Subcutaneous abdominal adipose tissue (tissue), 5 donors: ENCODE results near the gene ITGAV.

Source experiments
- H3K27ac ChIP-seq: one replicate; pipeline ENCODE4 v1.7.0; 2013; ENCODE audit warnings: low read depth, mild to moderate bottlenecking, inconsistent platforms, low read length, moderate library complexity
- H3K27me3 ChIP-seq, 5 donors: one replicate each; pipeline ENCODE4 v1.7.0; 2013; ENCODE audit warnings: low read length in 5 of 5, inconsistent platforms in 1 of 5; ENCODE audit not compliant: control insufficient read depth in 5 of 5, insufficient read depth in 4 of 5
- H3K36me3 ChIP-seq, 5 donors: one replicate each; pipeline ENCODE4 v1.7.0; 2013; ENCODE audit warnings: low read length in 5 of 5; ENCODE audit not compliant: control insufficient read depth in 5 of 5, insufficient read depth in 5 of 5
- H3K4me1 ChIP-seq, 5 donors: one replicate each; pipeline ENCODE4 v1.7.0; 2013; ENCODE audit warnings: low read length in 5 of 5, mild to moderate bottlenecking in 3 of 5, moderate library complexity in 1 of 5; ENCODE audit not compliant: control insufficient read depth in 5 of 5, insufficient read depth in 5 of 5
- H3K4me3 ChIP-seq, 5 donors: one replicate each; pipeline ENCODE4 v1.7.0; 2013; ENCODE audit warnings: low read length in 5 of 5, low read depth in 1 of 5
- H3K9ac ChIP-seq, 5 donors: one replicate each; pipeline ENCODE4 v1.7.0; 2013; ENCODE audit warnings: low read length in 5 of 5, mild to moderate bottlenecking in 4 of 5, moderate library complexity in 3 of 5
- H3K9me3 ChIP-seq, 5 donors: one replicate each; pipeline ENCODE4 v1.7.0; 2013; ENCODE audit warnings: low read length in 5 of 5; ENCODE audit not compliant: control insufficient read depth in 5 of 5
- donor health status: healthy.
- donor health status: healthy.
- donor health status: healthy.
- donor health status: healthy.
- donor health status: healthy.

Gene ITGAV

DNA sequence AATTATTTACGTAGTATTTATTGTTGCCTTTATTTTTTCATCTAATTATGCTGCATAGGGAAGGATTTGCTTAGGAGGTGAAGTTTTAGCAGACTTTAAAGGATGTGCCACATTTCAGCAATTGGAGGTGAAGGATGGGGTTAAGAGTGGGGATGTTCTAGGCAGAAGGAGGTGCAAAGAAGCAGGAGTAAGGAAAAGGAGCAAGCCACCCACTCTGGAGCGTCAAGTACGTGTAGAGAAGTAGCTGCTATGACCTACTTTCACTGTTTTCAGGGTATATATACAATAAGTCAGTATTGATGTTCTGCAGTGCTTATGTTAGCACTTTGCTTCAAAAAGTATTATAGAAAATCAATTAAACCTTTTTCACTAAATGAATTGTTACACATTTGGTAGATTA lies 34.4 kb downstream of the ITGAV start:
- H3K9ac ChIP-seq, result no peak overlapping the region
- H3K9me3 ChIP-seq, result no peaks in the 10 kb centered on the region
- H3K4me1 ChIP-seq, result peaks cover 0 to 6% (median 0%) of the 10 kb centered on the region in 5 donors
- H3K4me3 ChIP-seq, result no peak overlapping the region
- no peaks in the 10 kb centered on the region for H3K27me3 ChIP-seq
- no peak overlapping the region for H3K27ac ChIP-seq
- H3K36me3 ChIP-seq, result peaks cover 10 to 46% (median 15%) of the 10 kb centered on the region in 5 donors

DNA sequence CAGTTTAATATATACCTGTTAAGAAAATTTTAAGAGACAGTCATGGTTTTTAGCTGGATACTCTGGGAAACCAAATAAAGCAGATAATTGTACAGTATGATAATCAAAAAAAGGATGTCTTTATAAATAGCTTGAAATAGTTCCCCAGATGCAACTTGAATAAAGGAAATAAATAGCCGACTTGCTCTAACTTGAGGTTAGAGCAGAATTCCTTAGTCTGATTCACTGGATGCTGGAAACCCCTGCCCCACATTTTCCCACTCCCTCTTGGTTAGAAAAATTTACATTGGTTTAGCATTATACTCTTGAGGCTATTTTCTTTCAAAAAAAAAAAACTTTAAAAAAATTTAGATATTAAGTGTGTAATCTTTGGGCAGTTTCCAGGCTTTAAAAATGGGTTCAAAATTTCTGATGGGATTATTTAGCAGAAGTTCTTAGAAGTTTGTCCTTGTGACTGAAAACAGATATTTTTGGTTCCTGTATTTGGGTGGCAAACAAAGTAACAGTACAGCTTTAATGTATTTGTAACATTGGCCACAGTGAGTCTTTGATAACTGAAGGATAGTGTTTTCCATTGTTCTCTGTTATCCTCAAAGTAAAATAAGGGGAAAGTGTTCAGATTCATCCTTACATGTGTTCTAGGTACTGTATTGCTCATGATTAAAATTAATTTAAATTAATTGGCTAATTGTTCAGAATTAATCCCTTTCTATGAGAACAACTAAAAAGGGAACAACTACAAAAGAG lies 39.6 kb downstream of the ITGAV start:
- no peaks in the 10 kb centered on the region for H3K9me3 ChIP-seq

DNA sequence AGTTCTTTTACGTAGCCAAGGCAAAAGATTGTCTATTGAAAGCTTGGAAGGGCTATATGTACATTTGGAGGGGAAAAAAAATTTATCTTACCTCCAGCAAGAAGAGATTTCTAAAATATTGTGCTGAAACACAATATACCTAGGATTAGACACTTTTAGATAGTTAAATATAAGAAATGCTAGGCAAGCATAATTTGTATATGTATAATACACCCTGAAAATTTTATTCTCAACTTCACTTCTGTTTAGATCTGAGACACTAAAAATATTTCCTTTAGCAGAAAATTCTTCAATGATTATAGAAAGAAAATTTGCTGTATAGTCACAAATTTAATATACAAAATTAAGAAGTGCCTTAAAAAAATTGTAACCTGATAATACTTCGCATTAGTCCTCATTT lies 42.6 kb downstream of the ITGAV start:
- Histone ChIP-seq H3K4me3 (no peak overlapping the region), H3K4me1 (peaks cover 0 to 6% (median 0%) of the 10 kb centered on the region in 5 donors)

More for the DNA sequence above, 39.6 kb downstream of the ITGAV start:
- Histone ChIP-seq H3K36me3 (peaks cover 0 to 30% (median 2%) of the 10 kb centered on the region in 5 donors), H3K4me1 (peaks cover 0 to 6% (median 0%) of the 10 kb centered on the region in 5 donors), H3K27me3 (no peaks in the 10 kb centered on the region), H3K4me3 (no peak overlapping the region), H3K9ac (no peak overlapping the region), H3K27ac (no peak overlapping the region)

DNA sequence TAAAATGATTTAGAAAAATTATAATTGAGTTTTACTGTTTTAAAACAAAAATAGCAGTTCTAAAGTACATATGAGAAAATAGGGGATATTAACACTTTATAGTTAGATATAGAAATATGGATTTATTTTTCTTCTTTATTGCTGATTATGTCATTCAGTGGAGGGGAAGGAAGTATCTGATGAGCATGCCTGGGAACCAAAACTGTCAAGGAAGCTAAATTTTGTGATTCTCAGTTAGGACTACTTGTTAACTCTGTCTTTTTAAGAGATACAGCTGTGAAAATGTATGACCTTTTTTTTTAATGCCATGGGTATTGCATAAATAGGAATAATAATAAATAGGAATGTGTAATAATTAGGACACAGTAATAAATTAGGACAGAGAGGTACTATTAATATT lies 44.8 kb downstream of the ITGAV start:
- H3K36me3 ChIP-seq, result peaks cover 6 to 21% (median 8%) of the 10 kb centered on the region in 5 donors
- no peaks in the 10 kb centered on the region for H3K9me3 ChIP-seq
- H3K9ac ChIP-seq, result no peak overlapping the region
- H3K4me3 ChIP-seq, result no peak overlapping the region
- no peak overlapping the region for H3K27ac ChIP-seq
- H3K27me3 ChIP-seq, result no peaks in the 10 kb centered on the region
- peaks cover 0 to 3% (median 0%) of the 10 kb centered on the region in 5 donors for H3K4me1 ChIP-seq

More for the DNA sequence above, 42.6 kb downstream of the ITGAV start:
- H3K36me3 ChIP-seq, result peaks cover 0 to 14% (median 1%) of the 10 kb centered on the region in 5 donors
- no peak overlapping the region for H3K9ac ChIP-seq
- no peaks in the 10 kb centered on the region for H3K9me3 ChIP-seq
- no peak overlapping the region for H3K27ac ChIP-seq
- no peaks in the 10 kb centered on the region for H3K27me3 ChIP-seq

DNA sequence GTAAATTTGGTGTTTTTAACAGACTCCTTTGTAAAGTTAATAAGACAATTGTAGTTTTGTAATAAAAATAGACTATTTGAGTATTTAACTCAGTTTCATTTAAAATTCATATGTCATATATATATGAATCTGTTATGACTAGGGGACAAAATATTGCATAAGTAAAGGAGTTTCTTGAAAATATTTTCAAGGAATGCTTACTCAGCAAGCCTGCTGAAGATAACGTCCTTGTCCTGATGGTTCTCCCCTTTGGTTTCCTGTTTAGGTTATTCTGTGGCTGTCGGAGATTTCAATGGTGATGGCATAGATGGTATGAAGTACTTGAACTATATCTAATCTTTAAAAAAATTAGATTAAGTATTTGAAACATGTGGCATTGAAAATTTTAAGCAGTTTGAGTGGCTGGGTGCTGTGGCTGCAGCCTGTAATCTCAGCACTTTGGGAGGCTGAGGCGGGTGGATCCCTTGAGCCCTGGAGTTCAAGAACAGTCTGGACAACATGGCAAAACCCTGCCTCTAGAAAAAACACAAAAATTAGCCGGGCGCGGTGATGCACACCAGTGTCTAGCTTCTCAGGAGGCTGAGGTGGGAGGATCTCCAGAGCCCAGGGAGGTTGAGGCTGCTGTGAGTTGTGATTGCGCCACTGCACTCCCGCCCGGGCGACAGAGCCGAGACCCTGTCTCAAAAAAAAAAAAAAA lies 47.1 kb downstream of the ITGAV start:
- Histone ChIP-seq H3K9me3 (no peaks in the 10 kb centered on the region), H3K4me1 (peaks cover 0 to 3% (median 0%) of the 10 kb centered on the region in 5 donors), H3K4me3 (no peak overlapping the region), H3K27me3 (no peaks in the 10 kb centered on the region), H3K36me3 (peaks cover 15 to 34% (median 22%) of the 10 kb centered on the region in 5 donors), H3K27ac (no peak overlapping the region), H3K9ac (no peak overlapping the region)

DNA sequence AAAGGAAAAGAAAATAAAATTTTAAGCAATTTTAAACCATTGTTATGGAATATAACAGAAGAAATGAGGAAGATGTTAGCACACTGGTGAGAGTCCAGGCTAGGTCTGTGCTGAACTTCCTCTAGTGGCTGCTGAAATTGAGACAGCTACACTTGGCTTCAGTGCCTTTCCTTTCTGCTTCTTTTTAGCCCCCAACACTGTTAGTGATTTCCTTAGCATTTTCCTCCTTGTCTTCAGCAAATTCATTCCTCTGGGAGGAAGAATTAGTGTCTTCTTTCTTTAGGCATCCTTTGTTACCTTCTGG lies 47.6 kb downstream of the ITGAV start:
- H3K27me3 ChIP-seq, result no peaks in the 10 kb centered on the region
- no peak overlapping the region for H3K27ac ChIP-seq
- H3K9me3 ChIP-seq, result no peaks in the 10 kb centered on the region
- H3K9ac ChIP-seq, result no peak overlapping the region
- peaks cover 0 to 3% (median 0%) of the 10 kb centered on the region in 5 donors for H3K4me1 ChIP-seq
- H3K4me3 ChIP-seq, result no peak overlapping the region
- peaks cover 16 to 34% (median 22%) of the 10 kb centered on the region in 5 donors for H3K36me3 ChIP-seq

DNA sequence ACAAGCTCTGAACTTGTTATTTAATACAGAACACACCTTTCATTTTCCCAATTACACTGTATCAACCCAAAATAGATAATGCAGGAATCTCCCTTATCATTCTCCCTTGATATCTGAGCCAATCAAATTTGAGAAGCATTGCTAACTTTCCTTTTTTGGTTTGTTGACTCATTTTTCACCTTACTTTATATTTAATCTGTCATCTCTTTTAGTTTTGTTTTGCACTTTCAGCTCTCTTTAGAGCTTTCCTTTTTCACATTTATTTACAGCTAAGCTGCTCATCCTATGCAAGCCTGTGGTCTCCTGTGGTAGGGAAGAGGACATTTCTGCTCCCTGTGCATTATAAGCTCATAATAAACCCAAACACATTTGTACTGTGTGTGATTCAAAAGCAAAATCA lies 50.1 kb downstream of the ITGAV start:
- H3K27me3 ChIP-seq, result no peaks in the 10 kb centered on the region
- no peaks in the 10 kb centered on the region for H3K9me3 ChIP-seq
- no peak overlapping the region for H3K9ac ChIP-seq
- H3K4me1 ChIP-seq, result peaks cover 0 to 3% (median 0%) of the 10 kb centered on the region in 5 donors
- no peak overlapping the region for H3K27ac ChIP-seq
- no peak overlapping the region for H3K4me3 ChIP-seq
- peaks cover 25 to 52% (median 34%) of the 10 kb centered on the region in 5 donors for H3K36me3 ChIP-seq

DNA sequence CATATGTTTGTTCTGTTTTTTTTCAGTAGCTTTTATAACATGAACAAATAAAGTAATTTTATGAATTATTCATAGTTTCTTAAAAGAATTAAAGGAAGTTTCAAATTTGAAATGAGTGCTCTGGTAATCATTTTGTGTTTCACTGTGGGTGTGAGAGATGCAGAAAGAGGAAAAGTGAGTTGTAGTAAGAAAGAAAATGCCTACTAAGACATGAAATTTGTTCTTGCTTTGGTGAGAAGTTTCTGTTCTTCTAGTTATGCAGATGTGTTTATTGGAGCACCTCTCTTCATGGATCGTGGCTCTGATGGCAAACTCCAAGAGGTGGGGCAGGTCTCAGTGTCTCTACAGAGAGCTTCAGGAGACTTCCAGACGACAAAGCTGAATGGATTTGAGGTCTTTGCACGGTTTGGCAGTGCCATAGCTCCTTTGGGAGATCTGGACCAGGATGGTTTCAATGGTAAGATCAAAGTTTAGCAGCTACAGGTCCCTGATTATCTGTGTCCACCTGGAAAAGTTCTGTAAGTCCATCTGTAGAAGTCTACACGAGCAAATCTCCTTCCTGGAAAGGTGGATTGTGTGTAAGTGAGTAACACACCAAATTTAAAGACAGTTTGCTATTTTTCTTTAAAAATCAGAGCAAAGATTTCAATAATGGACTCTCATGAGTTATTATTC lies 51.4 kb downstream of the ITGAV start:
- Histone ChIP-seq H3K27me3 (no peaks in the 10 kb centered on the region), H3K4me1 (peaks cover 0 to 3% (median 0%) of the 10 kb centered on the region in 5 donors), H3K9me3 (no peaks in the 10 kb centered on the region), H3K9ac (no peak overlapping the region), H3K27ac (no peak overlapping the region), H3K4me3 (no peak overlapping the region), H3K36me3 (peaks cover 25 to 52% (median 36%) of the 10 kb centered on the region in 5 donors)

DNA sequence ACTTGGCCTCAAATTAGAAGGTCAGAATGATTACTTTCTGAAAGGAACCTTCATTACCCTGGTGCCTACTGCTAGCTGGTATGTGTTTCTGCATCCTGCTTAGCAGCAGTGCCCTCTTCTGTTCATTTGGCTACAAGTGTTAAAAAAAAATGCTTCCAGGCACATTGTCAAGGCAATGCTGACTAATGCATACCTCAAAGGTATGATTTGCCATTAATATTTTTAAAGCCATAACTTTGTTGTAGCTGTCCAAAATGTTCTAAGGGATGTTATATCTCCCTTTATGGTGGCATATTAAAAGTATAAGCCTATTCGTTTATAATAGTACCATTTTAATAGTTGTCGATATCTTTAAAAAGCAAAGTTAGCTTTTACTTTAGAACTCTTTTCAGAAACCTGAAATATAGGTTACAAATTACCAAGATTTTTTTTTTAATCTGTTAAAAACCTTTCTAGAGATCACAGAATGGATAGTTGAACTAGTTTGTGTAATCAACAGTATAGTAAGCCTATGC lies 52.0 kb downstream of the ITGAV start:
- Histone ChIP-seq H3K4me3 (no peak overlapping the region), H3K9me3 (no peaks in the 10 kb centered on the region), H3K36me3 (peaks cover 25 to 54% (median 36%) of the 10 kb centered on the region in 5 donors), H3K27ac (no peak overlapping the region), H3K27me3 (no peaks in the 10 kb centered on the region), H3K9ac (no peak overlapping the region), H3K4me1 (peaks cover 0 to 3% (median 0%) of the 10 kb centered on the region in 5 donors)

DNA sequence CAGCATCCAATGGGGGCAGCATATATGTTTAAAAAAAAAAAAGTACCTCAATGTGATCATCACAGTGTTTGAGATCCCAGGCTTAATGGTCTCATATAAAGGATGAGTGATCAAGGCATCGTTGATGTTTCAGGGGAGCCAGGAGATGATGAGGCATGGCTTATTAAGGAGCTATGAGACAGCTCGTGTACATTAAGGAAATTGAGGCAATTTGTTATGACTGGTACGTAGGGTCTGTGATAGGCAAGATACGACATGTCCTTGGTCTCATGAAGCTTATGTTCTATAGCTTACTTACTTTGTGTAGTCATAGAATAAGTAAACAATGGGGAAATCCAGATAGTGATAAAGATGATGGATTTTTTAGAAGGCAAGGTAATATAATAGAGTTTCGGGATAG lies 54.9 kb downstream of the ITGAV start:
- Histone ChIP-seq H3K27me3 (no peaks in the 10 kb centered on the region), H3K36me3 (peaks cover 22 to 42% (median 32%) of the 10 kb centered on the region in 5 donors), H3K4me1 (no peaks in the 10 kb centered on the region), H3K9ac (no peak overlapping the region), H3K4me3 (no peak overlapping the region), H3K27ac (no peak overlapping the region), H3K9me3 (no peaks in the 10 kb centered on the region)
